Ovary (tissue), 3 donors: ENCODE measurements around the gene SEMA5A.

ENCODE experiments used
- POLR2A ChIP-seq: fragments of 450-650 bp; IDR thresholded peaks from one replicate; pipeline ENCODE4 v1.6.1; 2017; ENCODE audit warnings: antibody characterized with exemption, mild to moderate bottlenecking, moderate library complexity
- TF ChIP-seq, protein P1 (sequence below), 3 donors: fragments of 450-650 bp in 2 of 3; fragments of 200-600 bp in 1 of 3; IDR thresholded peaks; one replicate each; pipeline versions ENCODE4 v1.5.1 to v1.8.0; 2016 to 2022; ENCODE audit warnings: antibody characterized with exemption in 3 of 3, mild to moderate bottlenecking in 1 of 3
- donor health status: DM: no; HTN: no; CAD: no.

DNA sequence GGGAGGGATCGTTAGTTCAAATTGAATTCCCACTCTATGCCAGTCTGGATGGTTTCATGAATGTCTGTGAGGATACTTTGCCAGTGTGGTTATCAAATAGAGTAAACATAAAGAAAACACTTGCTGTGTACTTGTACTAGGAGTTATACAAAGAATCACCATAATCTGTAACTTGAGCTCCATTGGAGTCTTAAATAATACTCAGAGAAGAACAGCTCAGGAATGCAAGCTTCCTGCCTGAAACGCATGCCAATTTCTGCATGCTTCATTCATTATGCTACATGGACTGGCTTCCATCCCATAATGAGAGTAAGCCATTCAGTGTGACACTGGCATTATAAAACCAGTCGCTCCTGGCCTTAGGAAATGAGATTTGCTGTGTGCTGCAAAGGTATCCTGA is 351.4 kb downstream of the SEMA5A start:
- no peak for TF ChIP-seq POLR2A
- TF ChIP-seq, protein P1, sequence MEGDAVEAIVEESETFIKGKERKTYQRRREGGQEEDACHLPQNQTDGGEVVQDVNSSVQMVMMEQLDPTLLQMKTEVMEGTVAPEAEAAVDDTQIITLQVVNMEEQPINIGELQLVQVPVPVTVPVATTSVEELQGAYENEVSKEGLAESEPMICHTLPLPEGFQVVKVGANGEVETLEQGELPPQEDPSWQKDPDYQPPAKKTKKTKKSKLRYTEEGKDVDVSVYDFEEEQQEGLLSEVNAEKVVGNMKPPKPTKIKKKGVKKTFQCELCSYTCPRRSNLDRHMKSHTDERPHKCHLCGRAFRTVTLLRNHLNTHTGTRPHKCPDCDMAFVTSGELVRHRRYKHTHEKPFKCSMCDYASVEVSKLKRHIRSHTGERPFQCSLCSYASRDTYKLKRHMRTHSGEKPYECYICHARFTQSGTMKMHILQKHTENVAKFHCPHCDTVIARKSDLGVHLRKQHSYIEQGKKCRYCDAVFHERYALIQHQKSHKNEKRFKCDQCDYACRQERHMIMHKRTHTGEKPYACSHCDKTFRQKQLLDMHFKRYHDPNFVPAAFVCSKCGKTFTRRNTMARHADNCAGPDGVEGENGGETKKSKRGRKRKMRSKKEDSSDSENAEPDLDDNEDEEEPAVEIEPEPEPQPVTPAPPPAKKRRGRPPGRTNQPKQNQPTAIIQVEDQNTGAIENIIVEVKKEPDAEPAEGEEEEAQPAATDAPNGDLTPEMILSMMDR (IDR thresholded peaks at IDR 0.05) = no peak
